NCI-H345 (cell line): ENCODE results near the gene CTAGE6.
"Not testable (repeated sequence)": the region's sequence is repeated elsewhere in the genome, so short reads cannot be mapped to it uniquely, and the experiment has no call there.

Experiments used
- DNase-seq: peaks from one replicate; lab custom pipeline; 2025; lab: John Stamatoyannopoulos, UW

CTAGE6 gene

GRCh38 chr7:143714581-143715454 lies 42.7 kb downstream of the CTAGE6 start:
- DNase-seq, result not testable (repeated sequence)

DNA sequence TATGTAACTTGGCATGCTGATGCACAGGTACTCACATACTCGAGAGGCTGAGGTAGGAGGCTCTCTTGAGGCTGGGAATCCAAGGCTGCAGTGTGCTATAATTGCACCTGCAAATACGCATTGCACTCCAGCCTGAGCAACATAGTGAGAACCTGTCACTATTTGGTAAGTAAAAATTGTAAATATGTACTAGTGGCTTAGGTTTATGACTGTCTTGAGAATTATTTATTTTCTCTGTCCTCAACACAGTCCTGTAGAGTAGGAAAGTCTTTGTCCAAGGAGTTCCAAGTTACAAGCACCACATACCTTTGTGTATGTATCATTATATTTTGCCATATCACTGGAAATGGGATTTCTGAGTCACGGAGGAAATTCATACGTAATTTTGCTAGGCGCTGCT lies 45.1 kb downstream of the CTAGE6 start:
- DNase-seq, result not testable (repeated sequence)

- DNase-seq, result not testable (repeated sequence)
Observed at GRCh38 chr7:143711727-143712324, 45.7 kb downstream of the CTAGE6 start.

GRCh38 chr7:143709895-143710294 lies 47.6 kb downstream of the CTAGE6 start:
- DNase-seq, result not testable (repeated sequence)
